KOPT-K1 (cell line): ENCODE measurements around the gene MALT1.
"Not testable (repeated sequence)": the region's sequence is repeated elsewhere in the genome, so short reads cannot be mapped to it uniquely, and the experiment has no call there.

ENCODE experiments used
- H3K27ac ChIP-seq: fragments of 200-600 bp; sonication (generic); 2 replicates; pipeline ENCODE4 v1.5.1; 2016; ENCODE audit warnings: antibody characterized with exemption, mild to moderate bottlenecking, low read depth, low read length; ENCODE audit not compliant: poor library complexity, severe bottlenecking
- H3K36me3 ChIP-seq: fragments of 200-600 bp; sonication (generic); 2 replicates; pipeline ENCODE4 v1.5.1; 2017; ENCODE audit warnings: antibody characterized with exemption, mild to moderate bottlenecking, low read length, moderate library complexity; ENCODE audit not compliant: insufficient read depth
- H3K9me3 ChIP-seq: fragments of 200-600 bp; sonication (generic); 2 replicates; pipeline ENCODE4 v1.5.1; 2017; ENCODE audit warnings: antibody characterized with exemption, low read length, mild to moderate bottlenecking; ENCODE audit not compliant: insufficient read depth, poor library complexity, severe bottlenecking

The MALT1 gene

GRCh38 chr18:58758606-58759005 is 87.3 kb downstream of the MALT1 start:
- Histone ChIP-seq H3K27ac (no peak overlapping the region), H3K36me3 (no peaks in the 10 kb centered on the region), H3K9me3 (no peaks in the 10 kb centered on the region)

- H3K27ac ChIP-seq, result no peak overlapping the region
- no peaks in the 10 kb centered on the region for H3K9me3 ChIP-seq
- no peaks in the 10 kb centered on the region for H3K36me3 ChIP-seq
Measured at GRCh38 chr18:58761241-58761969, 90.1 kb downstream of the MALT1 start.

- Histone ChIP-seq H3K27ac (no peak overlapping the region), H3K36me3 (no peaks in the 10 kb centered on the region), H3K9me3 (no peaks in the 10 kb centered on the region)
Measured at GRCh38 chr18:58761970-58762780, 90.9 kb downstream of the MALT1 start.

GRCh38 chr18:58762781-58763171 is 91.5 kb downstream of the MALT1 start:
- H3K36me3 ChIP-seq, result no peaks in the 10 kb centered on the region
- no peak overlapping the region for H3K27ac ChIP-seq
- no peaks in the 10 kb centered on the region for H3K9me3 ChIP-seq

- no peaks in the 10 kb centered on the region for H3K9me3 ChIP-seq
- H3K27ac ChIP-seq, result no peak overlapping the region
- no peaks in the 10 kb centered on the region for H3K36me3 ChIP-seq
Measured at GRCh38 chr18:58766164-58766563, 94.9 kb downstream of the MALT1 start.

- H3K27ac ChIP-seq, result no peak overlapping the region
- no peaks in the 10 kb centered on the region for H3K9me3 ChIP-seq
- no peaks in the 10 kb centered on the region for H3K36me3 ChIP-seq
Measured at GRCh38 chr18:58766946-58767345, 95.7 kb downstream of the MALT1 start.

- no peaks in the 10 kb centered on the region for H3K36me3 ChIP-seq
- H3K9me3 ChIP-seq, result no peaks in the 10 kb centered on the region
Measured at GRCh38 chr18:58768293-58768974, 97.2 kb downstream of the MALT1 start.

GRCh38 chr18:58769321-58769720 is 98.1 kb downstream of the MALT1 start:
- Histone ChIP-seq H3K36me3 (no peaks in the 10 kb centered on the region), H3K9me3 (no peaks in the 10 kb centered on the region), H3K27ac (no peak overlapping the region)

More at GRCh38 chr18:58768293-58768974, 97.2 kb downstream of the MALT1 start:
- no peak overlapping the region for H3K27ac ChIP-seq

GRCh38 chr18:58770601-58771000 is 99.3 kb downstream of the MALT1 start:
- Histone ChIP-seq H3K27ac (no peak overlapping the region), H3K36me3 (no peaks in the 10 kb centered on the region), H3K9me3 (no peaks in the 10 kb centered on the region)

GRCh38 chr18:58772161-58772560 is 100.9 kb downstream of the MALT1 start:
- Histone ChIP-seq H3K27ac (no peak overlapping the region), H3K9me3 (no peaks in the 10 kb centered on the region), H3K36me3 (no peaks in the 10 kb centered on the region)

- no peak overlapping the region for H3K27ac ChIP-seq
- H3K36me3 ChIP-seq, result no peaks in the 10 kb centered on the region
- H3K9me3 ChIP-seq, result no peaks in the 10 kb centered on the region
Measured at GRCh38 chr18:58776084-58776483, 104.8 kb downstream of the MALT1 start.

GRCh38 chr18:58776541-58776940 is 105.3 kb downstream of the MALT1 start:
- not testable (repeated sequence) for H3K27ac ChIP-seq, H3K9me3 ChIP-seq, H3K36me3 ChIP-seq

GRCh38 chr18:58777471-58777870 is 106.2 kb downstream of the MALT1 start:
- Histone ChIP-seq H3K36me3 (no peaks in the 10 kb centered on the region), H3K27ac (no peak overlapping the region), H3K9me3 (no peaks in the 10 kb centered on the region)

GRCh38 chr18:58779529-58779928 is 108.3 kb downstream of the MALT1 start:
- no peaks in the 10 kb centered on the region for H3K9me3 ChIP-seq
- H3K27ac ChIP-seq, result no peak overlapping the region
- H3K36me3 ChIP-seq, result no peaks in the 10 kb centered on the region

- H3K9me3 ChIP-seq, result no peaks in the 10 kb centered on the region
- no peak overlapping the region for H3K27ac ChIP-seq
- H3K36me3 ChIP-seq, result no peaks in the 10 kb centered on the region
Measured at GRCh38 chr18:58780045-58780444, 108.8 kb downstream of the MALT1 start.
